Stimulated activated CD8-positive, alpha-beta memory T cell treated with anti-CD3 and anti-CD28 coated beads, Interleukin-12 subunit alpha, Interleukin-12 subunit beta, amount 100 ng/mL, for 24 hours (primary cell): ENCODE results near the gene ENTREP3.
"Not testable (repeated sequence)": the region's sequence is repeated elsewhere in the genome, so short reads cannot be mapped to it uniquely, and the experiment has no call there.

Source experiments
- DNase-seq: peaks from one replicate; pipeline ENCODE4 v3.0.0-alpha.2; 2020; ENCODE audit errors: extremely low read depth

ENTREP3 gene, protein sequence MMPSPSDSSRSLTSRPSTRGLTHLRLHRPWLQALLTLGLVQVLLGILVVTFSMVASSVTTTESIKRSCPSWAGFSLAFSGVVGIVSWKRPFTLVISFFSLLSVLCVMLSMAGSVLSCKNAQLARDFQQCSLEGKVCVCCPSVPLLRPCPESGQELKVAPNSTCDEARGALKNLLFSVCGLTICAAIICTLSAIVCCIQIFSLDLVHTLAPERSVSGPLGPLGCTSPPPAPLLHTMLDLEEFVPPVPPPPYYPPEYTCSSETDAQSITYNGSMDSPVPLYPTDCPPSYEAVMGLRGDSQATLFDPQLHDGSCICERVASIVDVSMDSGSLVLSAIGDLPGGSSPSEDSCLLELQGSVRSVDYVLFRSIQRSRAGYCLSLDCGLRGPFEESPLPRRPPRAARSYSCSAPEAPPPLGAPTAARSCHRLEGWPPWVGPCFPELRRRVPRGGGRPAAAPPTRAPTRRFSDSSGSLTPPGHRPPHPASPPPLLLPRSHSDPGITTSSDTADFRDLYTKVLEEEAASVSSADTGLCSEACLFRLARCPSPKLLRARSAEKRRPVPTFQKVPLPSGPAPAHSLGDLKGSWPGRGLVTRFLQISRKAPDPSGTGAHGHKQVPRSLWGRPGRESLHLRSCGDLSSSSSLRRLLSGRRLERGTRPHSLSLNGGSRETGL

GRCh38 chr1:155255243-155256007 lies at the start of gene ENTREP3:
ENTREP3 (minus strand) TSS chr1:155255483; CDS start chr1:155254877, 606 bp downstream.
- peak; percentile 49 for DNase-seq

- no peak for DNase-seq
Measured at GRCh38 chr1:155304558-155305063, 49.3 kb upstream of the ENTREP3 start.

GRCh38 chr1:155301342-155301841 lies 46.1 kb upstream of the ENTREP3 start, which contains the start of gene PKLR:
PKLR (minus strand) TSS chr1:155301438; CDS start chr1:155301395, 43 bp downstream.
- no peak for DNase-seq

DNA sequence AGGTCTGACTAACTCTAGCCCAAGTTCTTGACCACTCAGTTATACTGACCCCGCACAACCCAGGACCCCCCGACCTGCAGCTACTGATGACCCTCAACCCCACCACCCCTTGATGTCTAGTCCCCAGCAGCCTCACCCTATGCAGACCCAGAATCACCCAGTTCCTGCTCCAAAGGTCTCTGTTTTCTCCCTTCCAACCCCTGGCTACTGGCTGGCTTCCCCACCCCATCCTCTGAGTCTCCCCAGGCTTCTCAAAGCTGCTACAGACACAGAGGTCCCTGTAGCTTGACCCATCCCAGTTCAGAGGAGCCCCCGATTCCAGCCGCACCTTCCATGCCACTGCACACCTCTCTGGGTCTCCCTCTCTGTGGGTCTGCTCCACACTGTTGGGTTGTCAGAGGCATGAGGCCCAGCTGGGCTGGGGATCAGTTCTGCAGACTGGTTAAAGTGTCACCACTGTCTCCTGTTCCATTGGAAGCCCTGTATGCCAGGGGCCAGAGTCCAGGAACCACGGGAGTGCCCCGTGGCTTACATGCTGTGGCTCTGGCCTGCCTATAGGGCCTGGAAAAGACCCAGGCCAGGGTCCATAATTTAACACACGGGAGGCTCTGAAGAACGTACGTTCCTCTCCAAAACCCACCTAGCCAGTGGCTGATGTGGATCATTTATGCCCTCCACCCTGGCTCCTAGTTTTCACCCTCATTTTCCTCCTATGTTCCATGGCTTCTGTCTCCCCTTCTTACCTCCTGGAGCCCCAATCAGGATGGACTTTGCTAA lies 45.5 kb upstream of the ENTREP3 start:
- no peak for DNase-seq

DNA sequence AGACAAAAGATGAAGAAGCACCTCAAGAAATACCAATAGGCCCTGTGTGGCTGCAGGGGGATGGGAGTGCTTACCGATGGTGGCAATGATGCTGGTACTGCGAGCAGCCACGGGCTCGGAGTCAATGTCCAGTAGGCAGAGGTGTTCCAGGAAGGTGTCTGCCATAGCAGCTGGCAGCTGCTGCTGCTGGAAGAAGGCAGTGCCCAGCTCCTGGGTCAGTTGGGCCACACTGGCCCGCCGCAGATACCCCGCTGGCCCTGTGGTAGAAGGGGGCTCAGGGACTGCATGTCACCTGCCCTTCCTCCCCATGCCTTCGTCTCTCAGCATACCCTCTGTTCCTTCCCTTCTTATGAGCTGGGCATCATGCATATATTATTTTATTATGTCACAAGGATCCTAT lies 44.7 kb upstream of the ENTREP3 start:
- no peak for DNase-seq

DNA sequence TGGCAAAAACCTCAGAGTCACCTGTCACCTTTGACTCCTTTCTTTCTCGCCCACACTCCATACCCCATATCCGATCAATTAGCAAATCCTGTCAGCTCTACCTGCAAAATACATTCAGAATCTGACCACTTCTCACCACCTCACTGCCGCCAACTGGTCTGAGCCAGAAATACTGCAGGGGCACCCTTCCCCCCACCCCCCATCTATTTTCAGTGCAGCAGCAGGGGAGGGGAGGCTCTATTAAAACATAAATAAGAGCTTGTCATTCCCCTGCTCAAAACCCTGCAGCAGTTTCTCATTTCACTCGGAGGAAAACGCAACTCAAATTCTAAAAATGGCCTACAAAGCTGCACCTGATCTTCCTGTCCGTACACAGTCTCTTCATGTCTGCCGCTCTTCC lies 42.1 kb upstream of the ENTREP3 start:
- DNase-seq: no peak

GRCh38 chr1:155296661-155297060 lies 41.4 kb upstream of the ENTREP3 start:
- DNase-seq: no peak

GRCh38 chr1:155295942-155296267 lies 40.6 kb upstream of the ENTREP3 start:
- DNase-seq: no peak

DNA sequence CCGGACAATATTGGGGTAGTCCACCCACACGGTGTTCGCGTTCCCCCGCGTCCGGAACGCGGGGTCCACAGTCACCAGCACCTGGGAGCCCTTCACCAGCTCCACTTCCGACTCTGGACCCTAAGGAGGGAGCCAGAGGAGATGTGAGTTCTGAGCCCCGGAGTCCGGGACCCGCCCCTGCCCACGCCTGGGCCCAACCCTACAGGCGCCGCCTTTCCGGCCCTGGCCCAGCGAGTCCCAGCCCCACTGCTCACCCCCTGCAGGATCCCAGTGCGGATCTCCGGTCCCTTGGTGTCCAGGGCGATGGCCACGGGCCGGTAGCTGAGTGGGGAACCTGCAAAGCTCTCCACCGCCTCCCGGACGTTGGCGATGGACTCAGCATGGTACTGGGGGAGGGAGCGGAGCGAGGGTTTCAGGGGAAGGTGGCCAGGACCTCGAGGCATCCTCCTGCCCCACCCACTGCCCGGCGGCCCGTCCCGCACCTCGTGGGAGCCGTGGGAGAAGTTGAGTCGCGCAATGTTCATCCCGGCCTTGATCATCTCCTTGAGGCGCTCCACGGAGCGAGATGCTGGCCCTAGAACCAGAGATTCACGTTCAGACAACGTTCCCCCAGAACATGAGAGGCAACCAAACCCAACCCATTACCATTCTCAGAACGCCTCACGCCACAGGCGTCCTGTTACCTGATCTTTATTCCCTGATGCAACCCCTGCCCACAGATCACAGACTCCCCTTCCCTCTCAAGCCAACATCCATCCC lies 40.1 kb upstream of the ENTREP3 start:
- no peak for DNase-seq

DNA sequence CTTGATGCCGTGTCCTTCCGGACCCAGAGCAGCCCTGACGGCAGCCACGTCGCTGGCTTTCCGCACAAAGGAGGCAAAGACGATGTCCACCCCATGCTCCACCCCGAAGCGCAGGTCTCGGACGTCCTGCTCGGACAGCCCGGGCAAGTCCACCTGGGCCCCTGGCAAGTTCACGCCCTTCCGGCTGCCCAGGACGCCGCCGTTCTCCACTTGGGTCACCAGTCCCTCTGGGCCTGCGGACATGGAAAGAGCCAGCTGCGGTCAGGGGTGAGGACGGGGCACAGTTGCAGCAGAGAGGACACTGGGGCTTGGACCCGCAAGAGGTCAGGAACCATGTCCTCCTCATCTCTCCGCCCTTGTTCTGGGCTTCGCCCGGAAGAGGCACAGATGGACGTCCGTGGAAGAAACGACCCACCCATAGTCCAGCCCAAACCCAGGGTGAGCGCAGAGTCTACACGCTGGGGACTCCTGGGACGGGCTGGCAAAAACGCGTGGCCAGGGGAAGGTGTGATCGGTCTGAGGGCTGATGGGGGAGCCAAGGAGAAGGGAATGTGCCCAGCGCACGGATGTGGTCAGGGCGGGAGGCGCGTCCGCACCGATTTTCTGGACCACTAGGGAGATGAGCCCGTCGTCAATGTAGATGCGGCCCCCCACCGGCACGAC lies 39.4 kb upstream of the ENTREP3 start:
- DNase-seq: no peak

- no peak for DNase-seq
Measured at GRCh38 chr1:155293086-155293749, 37.9 kb upstream of the ENTREP3 start.

DNA sequence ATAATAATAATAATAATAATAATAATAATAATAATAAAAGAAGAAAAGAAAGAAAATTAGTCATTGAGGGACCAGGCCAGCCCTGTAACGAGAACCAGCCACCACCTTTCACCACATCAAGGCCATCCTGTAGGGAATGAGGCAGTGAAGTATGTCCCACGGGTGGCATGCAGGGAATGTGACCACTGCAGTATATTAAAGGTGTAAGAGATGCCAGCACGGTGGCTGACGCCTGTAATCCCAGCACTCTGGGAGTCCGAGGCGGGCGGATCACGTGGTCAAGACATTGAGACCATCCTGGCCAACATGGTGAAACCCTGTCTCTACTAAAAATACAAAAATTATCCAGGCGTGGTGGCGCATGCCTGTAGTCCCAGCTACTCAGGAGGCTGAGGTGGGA lies 35.7 kb upstream of the ENTREP3 start:
- DNase-seq: not testable (repeated sequence)

- DNase-seq: no peak
Measured at GRCh38 chr1:155287987-155288543, 32.8 kb upstream of the ENTREP3 start.

DNA sequence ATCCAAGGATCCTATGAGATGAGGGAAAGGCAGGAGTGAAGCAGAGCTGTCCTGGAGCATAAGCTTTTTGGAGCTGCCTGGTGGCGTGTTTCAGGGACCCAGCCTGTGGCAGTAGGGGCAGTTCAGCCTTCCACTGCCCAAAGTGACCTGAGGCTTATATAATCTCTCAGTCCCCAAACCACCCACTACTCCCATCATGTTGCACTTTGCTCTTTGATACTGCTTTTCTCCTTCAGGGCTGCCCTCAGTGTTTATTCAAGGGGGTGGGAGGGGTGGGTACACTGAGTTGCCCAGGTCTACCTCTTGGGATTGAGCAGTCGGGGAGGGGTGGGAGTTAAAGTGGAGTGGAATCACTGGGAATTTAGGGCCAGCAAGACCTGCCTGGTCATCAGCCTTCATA lies 31.3 kb upstream of the ENTREP3 start:
- no peak for DNase-seq

GRCh38 chr1:155285631-155286044 lies 30.4 kb upstream of the ENTREP3 start:
- DNase-seq: no peak

- no peak for DNase-seq
Measured at GRCh38 chr1:155285063-155285462, 29.8 kb upstream of the ENTREP3 start.

- DNase-seq: no peak
Measured at GRCh38 chr1:155284476-155284875, 29.2 kb upstream of the ENTREP3 start.

- DNase-seq: no peak
Measured at GRCh38 chr1:155282488-155283091, 27.3 kb upstream of the ENTREP3 start.

- DNase-seq: no peak
Measured at GRCh38 chr1:155279268-155279667, 24.0 kb upstream of the ENTREP3 start.
